ENCODE results near the gene PCDHA5.

DNA sequence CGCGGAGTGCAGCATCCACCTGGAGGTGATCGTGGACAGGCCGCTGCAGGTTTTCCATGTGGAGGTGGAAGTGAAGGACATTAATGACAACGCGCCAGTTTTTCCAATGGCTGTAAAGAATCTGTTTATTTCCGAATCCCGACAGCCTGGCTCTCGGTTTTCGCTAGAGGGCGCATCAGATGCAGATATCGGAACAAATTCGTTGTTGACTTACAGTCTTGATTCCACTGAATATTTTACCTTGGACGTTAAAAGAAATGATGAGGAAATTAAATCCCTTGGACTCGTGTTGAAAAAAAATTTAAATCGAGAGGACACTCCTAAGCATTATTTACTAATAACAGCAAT, 19.9 kb upstream of the PCDHA5 start:
- TF ChIP-seq POLR2AphosphoS5 (IDR thresholded peaks at IDR 0.05; ENCODE audit: low read depth, low read length) (no peak), SIN3A (IDR thresholded peaks at IDR 0.05; ENCODE audit: borderline replicate concordance, insufficient read depth, low read length) (no peak), TAF1 (IDR thresholded peaks at IDR 0.05; ENCODE audit: borderline replicate concordance, insufficient read depth, low read length) (no peak)
- TF ChIP-seq, protein P1, sequence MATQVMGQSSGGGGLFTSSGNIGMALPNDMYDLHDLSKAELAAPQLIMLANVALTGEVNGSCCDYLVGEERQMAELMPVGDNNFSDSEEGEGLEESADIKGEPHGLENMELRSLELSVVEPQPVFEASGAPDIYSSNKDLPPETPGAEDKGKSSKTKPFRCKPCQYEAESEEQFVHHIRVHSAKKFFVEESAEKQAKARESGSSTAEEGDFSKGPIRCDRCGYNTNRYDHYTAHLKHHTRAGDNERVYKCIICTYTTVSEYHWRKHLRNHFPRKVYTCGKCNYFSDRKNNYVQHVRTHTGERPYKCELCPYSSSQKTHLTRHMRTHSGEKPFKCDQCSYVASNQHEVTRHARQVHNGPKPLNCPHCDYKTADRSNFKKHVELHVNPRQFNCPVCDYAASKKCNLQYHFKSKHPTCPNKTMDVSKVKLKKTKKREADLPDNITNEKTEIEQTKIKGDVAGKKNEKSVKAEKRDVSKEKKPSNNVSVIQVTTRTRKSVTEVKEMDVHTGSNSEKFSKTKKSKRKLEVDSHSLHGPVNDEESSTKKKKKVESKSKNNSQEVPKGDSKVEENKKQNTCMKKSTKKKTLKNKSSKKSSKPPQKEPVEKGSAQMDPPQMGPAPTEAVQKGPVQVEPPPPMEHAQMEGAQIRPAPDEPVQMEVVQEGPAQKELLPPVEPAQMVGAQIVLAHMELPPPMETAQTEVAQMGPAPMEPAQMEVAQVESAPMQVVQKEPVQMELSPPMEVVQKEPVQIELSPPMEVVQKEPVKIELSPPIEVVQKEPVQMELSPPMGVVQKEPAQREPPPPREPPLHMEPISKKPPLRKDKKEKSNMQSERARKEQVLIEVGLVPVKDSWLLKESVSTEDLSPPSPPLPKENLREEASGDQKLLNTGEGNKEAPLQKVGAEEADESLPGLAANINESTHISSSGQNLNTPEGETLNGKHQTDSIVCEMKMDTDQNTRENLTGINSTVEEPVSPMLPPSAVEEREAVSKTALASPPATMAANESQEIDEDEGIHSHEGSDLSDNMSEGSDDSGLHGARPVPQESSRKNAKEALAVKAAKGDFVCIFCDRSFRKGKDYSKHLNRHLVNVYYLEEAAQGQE (IDR thresholded peaks at IDR 0.05; ENCODE audit: insufficient read depth in 1 of 2, low read depth in 2 of 2, low read length in 2 of 2) = no peak
